H1 (cell line): ENCODE results near the gene IER5. TPM values are rescaled to one million over a fixed set of nuclear protein-coding genes. Genes with fewer than 3 reads are reported as not detected.
A peak's percentile ranks its signal among the peaks of the same experiment; 100 is the strongest.

ENCODE experiments used
- CTCF ChIA-PET: fragments of 300-600 bp; sonication (Branson Sonifier 250); formaldehyde crosslinking; loops from one replicate; lab custom pipeline; 2021; ENCODE audit not compliant: partially characterized antibody; lab: Charles Lee
- POLR2A ChIA-PET: fragments of 300-600 bp; sonication (Branson Sonifier 250); formaldehyde crosslinking; loops from one replicate; lab custom pipeline; 2021; ENCODE audit warnings: inconsistent platforms; ENCODE audit not compliant: partially characterized antibody; lab: Charles Lee
- DNase-seq, 2 experiments: peaks; one replicate each; pipeline versions ENCODE4 v3.0.0 to v3.0.0-alpha.2; 2010 to 2022; ENCODE audit warnings: low spot score in 2 of 2, low read depth in 1 of 2, mixed read lengths in 1 of 2
- FAIRE-seq: peaks from 2 replicates; lab custom pipeline; 2011; peaks lifted over from hg19 to GRCh38; lab: Jason Lieb, UNC
- H2AFZ ChIP-seq: 2 replicates; pipeline ENCODE4 v1.8.1; 2012; ENCODE audit warnings: low read length, inconsistent platforms
- H2AK5ac ChIP-seq: 2 replicates; pipeline ENCODE4 v1.6.1; 2013; ENCODE audit warnings: low read depth, low read length
- H2BK120ac ChIP-seq: replicated peaks from 2 replicates; pipeline ENCODE3; 2013; ENCODE audit warnings: low read depth, low read length, inconsistent platforms
- H2BK12ac ChIP-seq: 2 replicates; pipeline ENCODE4 v1.6.1; 2013; ENCODE audit warnings: low read depth, low read length
- H2BK15ac ChIP-seq: 2 replicates; pipeline ENCODE4 v1.6.1; 2013; ENCODE audit warnings: low read length
- H2BK20ac ChIP-seq: 2 replicates; pipeline ENCODE4 v1.6.1; 2013; ENCODE audit warnings: low read length
- H2BK5ac ChIP-seq: 2 replicates; pipeline ENCODE4 v1.6.1; 2013; ENCODE audit warnings: low read depth, low read length
- H3K14ac ChIP-seq: 2 replicates; pipeline ENCODE4 v1.6.1; 2013; ENCODE audit warnings: inconsistent platforms; ENCODE audit not compliant: insufficient read length
- H3K18ac ChIP-seq: 2 replicates; pipeline ENCODE4 v1.6.1; 2013; ENCODE audit warnings: low read length; ENCODE audit errors: extremely low read depth
- H3K23ac ChIP-seq: 2 replicates; pipeline ENCODE4 v1.6.1; 2013; ENCODE audit warnings: inconsistent platforms; ENCODE audit not compliant: insufficient read length
- H3K23me2 ChIP-seq: 2 replicates; pipeline ENCODE4 v1.6.1; 2013; ENCODE audit warnings: low read depth, low read length
- H3K27ac ChIP-seq: 2 replicates; pipeline ENCODE4 v1.6.1; 2011; ENCODE audit warnings: low read depth, low read length, inconsistent platforms
- H3K27me3 ChIP-seq, 4 experiments: replicated peaks in 1 of 4; 1 replicate in 1 of 4; 2 replicates in 3 of 4; pipeline versions ENCODE4 v1.6.1 to v1.8.1; 2011 to 2013; ENCODE audit warnings: low read length in 3 of 4, mild to moderate bottlenecking in 3 of 4, inconsistent platforms in 2 of 4, mixed read lengths in 2 of 4, moderate library complexity in 1 of 4; ENCODE audit not compliant: control insufficient read depth in 3 of 4, insufficient read depth in 3 of 4; ENCODE audit errors: extremely low read depth in 1 of 4
- H3K36me3 ChIP-seq, 4 experiments: 2 replicates each; pipeline versions ENCODE4 v1.6.1 to v1.8.1; 2011 to 2013; ENCODE audit warnings: mild to moderate bottlenecking in 4 of 4, low read length in 3 of 4, moderate library complexity in 2 of 4, control low read depth in 1 of 4, inconsistent platforms in 1 of 4; ENCODE audit not compliant: insufficient read depth in 4 of 4, control insufficient read depth in 2 of 4
- H3K4ac ChIP-seq: replicated peaks from 2 replicates; pipeline ENCODE3; 2013; ENCODE audit warnings: low read length, low read depth, mixed read lengths, inconsistent platforms; ENCODE audit not compliant: insufficient read length
- H3K4me1 ChIP-seq, 4 experiments: replicated peaks in 1 of 4; 1 replicate in 1 of 4; 2 replicates in 3 of 4; pipeline versions ENCODE4 v1.6.1 to v1.8.1; 2011 to 2013; ENCODE audit warnings: low read length in 3 of 4, inconsistent platforms in 2 of 4, mixed read lengths in 1 of 4; ENCODE audit not compliant: insufficient read depth in 4 of 4, control insufficient read depth in 3 of 4
- H3K4me2 ChIP-seq, 2 experiments: 2 replicates each; pipeline versions ENCODE4 v1.6.1 to v1.8.1; 2011 to 2013; ENCODE audit warnings: low read depth in 2 of 2, low read length in 2 of 2, control low read depth in 1 of 2, inconsistent platforms in 1 of 2, mild to moderate bottlenecking in 1 of 2; ENCODE audit not compliant: insufficient read depth in 1 of 2
- H3K4me3 ChIP-seq, 4 experiments: fragments of 200-600, 300-600 bp in 1 of 4; sonication (generic), shearing (Covaris generic), sonication (Bioruptor Twin) in 1 of 4; 2 replicates each; pipeline versions ENCODE4 v1.5.1 to v1.8.1; 2011 to 2016; ENCODE audit warnings: low read length in 4 of 4, low read depth in 3 of 4, control low read depth in 2 of 4, inconsistent platforms in 2 of 4, mild to moderate bottlenecking in 2 of 4, mixed read lengths in 1 of 4, moderate library complexity in 1 of 4; ENCODE audit not compliant: insufficient read depth in 2 of 4; ENCODE audit errors: extremely low read depth in 1 of 4
- H3K56ac ChIP-seq: replicated peaks from 2 replicates; pipeline ENCODE3; 2013; ENCODE audit warnings: low read depth, mild to moderate bottlenecking, mixed read lengths, low read length, inconsistent platforms; ENCODE audit not compliant: insufficient read length
- H3K79me1 ChIP-seq: 2 replicates; pipeline ENCODE4 v1.6.1; 2013; ENCODE audit warnings: low read depth, low read length, control low read depth
- H3K79me2 ChIP-seq, 2 experiments: 2 replicates each; pipeline versions ENCODE4 v1.6.1 to v1.8.1; 2012 to 2013; ENCODE audit warnings: low read length in 2 of 2, mild to moderate bottlenecking in 2 of 2, inconsistent platforms in 1 of 2; ENCODE audit not compliant: insufficient read depth in 2 of 2, control insufficient read depth in 1 of 2
- H3K9ac ChIP-seq, 4 experiments: replicated peaks in 1 of 4; 1 replicate in 1 of 4; 2 replicates in 3 of 4; pipeline versions ENCODE4 v1.6.1 to v1.8.1; 2011 to 2013; ENCODE audit warnings: low read depth in 3 of 4, low read length in 3 of 4, control low read depth in 2 of 4, mild to moderate bottlenecking in 2 of 4, moderate library complexity in 2 of 4, inconsistent platforms in 1 of 4; ENCODE audit errors: extremely low read depth in 1 of 4
- H3K9me3 ChIP-seq, 2 experiments: 2 replicates each; pipeline versions ENCODE4 v1.6.1 to v1.8.1; 2012 to 2013; ENCODE audit warnings: mild to moderate bottlenecking in 2 of 2, moderate library complexity in 2 of 2, control low read depth in 1 of 2, inconsistent platforms in 1 of 2, low read depth in 1 of 2, low read length in 1 of 2, mixed read lengths in 1 of 2; ENCODE audit not compliant: insufficient read depth in 2 of 2
- H4K20me1 ChIP-seq, 2 experiments: replicated peaks in 1 of 2; 2 replicates each; pipeline versions ENCODE3 to v1.8.1; 2011 to 2013; ENCODE audit warnings: inconsistent platforms in 2 of 2, low read length in 2 of 2, mild to moderate bottlenecking in 1 of 2; ENCODE audit not compliant: insufficient read depth in 2 of 2, control insufficient read depth in 1 of 2
- H4K5ac ChIP-seq: 2 replicates; pipeline ENCODE4 v1.6.1; 2013; ENCODE audit warnings: low read length, low read depth, mixed read lengths, inconsistent platforms; ENCODE audit not compliant: insufficient read length
- H4K8ac ChIP-seq: 2 replicates; pipeline ENCODE4 v1.8.0; 2013; ENCODE audit warnings: mild to moderate bottlenecking, moderate library complexity, low read length, inconsistent platforms; ENCODE audit not compliant: insufficient read depth; ENCODE audit errors: extremely low read depth
- H4K91ac ChIP-seq: replicated peaks from 2 replicates; pipeline ENCODE3; 2013; ENCODE audit warnings: low read length, mixed read lengths, inconsistent platforms; ENCODE audit not compliant: insufficient read length
- ATF3 ChIP-seq: IDR thresholded peaks from 2 replicates; pipeline ENCODE4 v1.6.1; 2011; ENCODE audit warnings: low read depth, mild to moderate bottlenecking, low read length; ENCODE audit not compliant: insufficient read depth
- NRF1 ChIP-seq: IDR thresholded peaks from 2 replicates; pipeline ENCODE4 v1.6.1; 2011; ENCODE audit warnings: mild to moderate bottlenecking, low read depth, low read length, improper control_type of control experiment
- RNF2 ChIP-seq: fragments of 200-900, 300-1000 bp; sonication (generic); IDR thresholded peaks from 2 replicates; pipeline ENCODE4 v1.7.1; 2016; ENCODE audit warnings: borderline replicate concordance, low read depth, mild to moderate bottlenecking, antibody characterized with exemption, low read length; ENCODE audit not compliant: poor library complexity, severe bottlenecking; ENCODE audit errors: missing control alignments
- TEAD4 ChIP-seq: IDR thresholded peaks from 2 replicates; pipeline ENCODE4 v1.6.1; 2012; ENCODE audit warnings: low read depth, low read length, inconsistent platforms, mixed read lengths
- WGBS, 2 experiments: shearing (Covaris generic) in 1 of 2; methylation state at CpG; one replicate each; pipeline versions ENCODE4 v1.1.6 to v1.1.7; 2013 to 2015; ENCODE audit warnings: low lambda C conversion rate in 2 of 2, mixed read lengths in 2 of 2, inconsistent platforms in 1 of 2, low coverage in 1 of 2, missing lambda C conversion rate in 1 of 2; ENCODE audit not compliant: insufficient replicate concordance in 2 of 2, insufficient coverage in 1 of 2, insufficient read length in 1 of 2; ENCODE audit errors: extremely low coverage in 1 of 2, missing lambda C conversion rate in 1 of 2; 5-methylcytosine and 5-hydroxymethylcytosine counted together
- polyA plus RNA-seq, 7 experiments: library from polyadenylated mRNA; depleted of rRNA in 3 of 7; stranded (reverse) in 5 of 7; unstranded in 2 of 7; fragments of >200 nt in 5 of 7; fragments of 200-250 nt in 2 of 7; gene quantifications; 1 replicate in 5 of 7; 2 replicates in 1 of 7; 4 replicates in 1 of 7; pipeline versions ENCODE4 v1.2.1 to v1.2.3, GENCODE V29; 2011 to 2013; ENCODE audit warnings: missing spikeins in 2 of 7, mixed read lengths in 2 of 7
- total RNA-seq: library from RNA; stranded (reverse); fragmentation: NEBNext Ultra II Directional; extraction: Animal tissue kit (Norgen Biotek cat#: 25700); gene quantifications from 2 replicates; pipeline ENCODE4 v1.2.1, GENCODE V29; 2021

The IER5 gene
- total and polyA plus RNA-seq, 2 of the 8 experiments (the other 6 are each of a cell fraction or from before 2014, with no cell fraction given) = 3.5 to 7.7 TPM

GRCh38 chr1:181087400-181087901 lies 1.0 kb upstream of the IER5 start:
- no peak for DNase-seq
- Histone ChIP-seq H2BK5ac (no peak overlapping the region), H2BK12ac (no peak overlapping the region), H4K91ac (no peak overlapping the region), H3K27me3 (peaks cover 0 to 31% (median 18%) of the 10 kb centered on the region in 4 experiments; a peak in 6 of 7 replicates), H3K14ac (no peak overlapping the region), H3K36me3 (no peaks in the 10 kb centered on the region), H3K79me2 (peaks cover 0 to 28% of the 10 kb centered on the region in 2 experiments; a peak in 2 of 4 replicates), H4K20me1 (peaks cover 15 to 20% of the 10 kb centered on the region in 2 experiments), H3K9me3 (no peaks in the 10 kb centered on the region), H3K27ac (no peak overlapping the region), H3K56ac (no peak overlapping the region), H3K9ac (no peak overlapping the region), H3K23me2 (peaks cover 19% of the 10 kb centered on the region), H3K18ac (no peak overlapping the region), H3K4me2 (peak overlapping the region in 1 of 2 experiments; percentile 80; a peak in 1 of 4 replicates), H2AFZ (no peak overlapping the region), H4K8ac (no peak overlapping the region), H2BK120ac (no peak overlapping the region), H3K79me1 (no peaks in the 10 kb centered on the region), H2AK5ac (no peak overlapping the region; the same call in 1 of the 2 replicates), H4K5ac (no peak overlapping the region), H3K23ac (no peak overlapping the region), H2BK15ac (0 out of 2 replicates have a peak overlapping the region, but pooled peaks have one; percentile 29), H2BK20ac (no peak overlapping the region), H3K4me1 (peaks cover 0 to 4% (median under 1%) of the 10 kb centered on the region in 4 experiments; a peak in 2 of 7 replicates), H3K4ac (no peak overlapping the region), H3K4me3 (peak overlapping the region in 1 of 4 experiments; percentile 68; a peak in 1 of 8 replicates)
- POLR2A ChIA-PET = interaction anchor here (0.6 to 9.4 kb wide), 9 partner anchors 8 to 189 kb away, joined by 3 to 253 read pairs (median 6); no protein-coding TSS in a partner anchor
- CTCF ChIA-PET = interaction anchor here (1.7 to 4.8 kb wide), 2 partner anchors 11 to 55 kb away, joined by 3 to 64 read pairs; no protein-coding TSS in a partner anchor
- 86% methylated on average over 8 of the region's 8 CpGs; no CpG with 5 or more reads in 1 of the 2 experiments for WGBS, 2 experiments
- no peak for FAIRE-seq
- no peak for TF ChIP-seq ATF3
- TF ChIP-seq TEAD4 = no peak
- no peak for TF ChIP-seq RNF2
- TF ChIP-seq NRF1 = no peak
